ENCODE data around the gene OR7G2.
"Not testable (repeated sequence)": the region's sequence is repeated elsewhere in the genome, so short reads cannot be mapped to it uniquely, and the experiment has no call there.

Gene OR7G2

GRCh38 chr19:9075064-9075949 is 32.0 kb downstream of the OR7G2 start:
- DNase-seq (ENCODE audit: low spot score) (peak; percentile 94), FAIRE-seq (no peak)

DNA sequence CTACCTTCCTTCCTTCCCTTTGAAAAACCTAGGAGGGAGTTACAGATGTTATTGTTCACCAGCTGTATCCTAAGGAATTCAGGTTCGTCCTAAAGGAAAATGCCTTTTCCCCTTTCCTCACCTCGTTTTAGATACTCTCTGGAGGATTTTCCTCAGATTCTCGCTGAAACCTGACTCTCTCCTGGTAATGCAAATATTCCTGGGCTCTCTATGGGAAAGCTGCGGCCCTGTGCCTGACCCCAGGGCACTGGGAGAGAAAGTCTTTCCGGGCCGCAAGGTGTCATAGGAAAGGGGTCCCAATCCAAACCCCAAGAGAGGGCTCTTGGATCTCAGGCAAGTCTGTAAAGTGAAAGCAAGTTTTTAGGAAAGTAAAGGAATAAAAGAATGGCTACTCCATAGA is 33.5 kb downstream of the OR7G2 start:
- FAIRE-seq, result no peak
- DNase-seq (ENCODE audit: low spot score), result no peak

DNA sequence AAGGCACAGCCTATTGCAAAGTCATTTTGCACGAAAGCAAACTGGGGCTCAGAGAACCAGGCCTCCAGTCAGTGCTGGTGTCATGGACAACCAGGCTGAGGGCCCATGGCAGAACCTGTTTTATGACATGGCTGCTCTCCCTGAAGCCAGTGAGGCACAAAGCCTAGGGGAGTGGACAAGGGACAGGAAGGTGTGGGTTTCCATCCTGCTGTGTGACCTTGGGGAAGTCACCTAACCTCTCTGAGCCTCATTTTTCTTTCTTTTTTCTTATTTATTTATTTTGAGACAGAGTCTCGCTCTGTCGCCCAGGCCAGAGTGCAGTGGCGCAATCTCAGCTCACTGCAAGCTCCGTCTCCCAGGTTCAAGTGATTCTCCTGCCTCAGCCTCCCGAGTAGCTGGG is 35.6 kb downstream of the OR7G2 start:
- FAIRE-seq; DNase-seq (ENCODE audit: low spot score): not testable (repeated sequence)

- no peak for FAIRE-seq
- DNase-seq (ENCODE audit: low spot score), result peak; percentile 35
Observed at GRCh38 chr19:9070066-9070465, 37.2 kb downstream of the OR7G2 start.

DNA sequence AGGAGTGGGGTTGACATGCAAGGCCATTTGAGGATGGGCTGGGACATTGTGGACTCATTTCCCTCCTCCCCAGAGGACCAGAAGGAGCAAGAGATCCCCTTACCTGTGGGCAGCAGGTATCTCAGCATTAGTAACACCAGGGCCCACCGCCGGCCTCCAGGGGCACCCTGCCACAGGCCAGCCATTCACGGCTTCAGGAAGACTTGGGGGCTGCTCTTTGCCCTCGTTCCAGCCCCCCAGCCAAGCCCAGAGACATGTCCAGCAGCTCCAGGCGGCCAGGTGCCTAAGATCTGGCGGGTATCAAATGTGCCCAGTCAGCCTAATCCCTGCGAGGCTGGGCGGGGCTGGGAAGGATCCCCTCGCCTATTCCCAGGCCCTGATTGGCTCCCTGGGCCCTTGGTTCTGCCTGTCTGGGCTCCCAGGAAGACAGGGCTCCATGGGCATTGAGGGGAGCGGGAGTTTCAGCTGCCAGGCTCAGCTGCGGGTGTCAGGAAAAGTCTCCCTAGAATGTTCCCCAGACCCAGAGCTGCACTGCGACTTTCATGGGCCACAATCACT is 41.7 kb downstream of the OR7G2 start:
- FAIRE-seq (no peak), DNase-seq (ENCODE audit: low spot score) (no peak)

GRCh38 chr19:9061879-9062278 is 45.4 kb downstream of the OR7G2 start:
- no peak for FAIRE-seq
- no peak for DNase-seq (ENCODE audit: low spot score)

GRCh38 chr19:9060564-9061340 is 46.5 kb downstream of the OR7G2 start:
- no peak for FAIRE-seq

GRCh38 chr19:9058905-9059667 is 48.2 kb downstream of the OR7G2 start:
- FAIRE-seq (no peak), DNase-seq (ENCODE audit: low spot score) (no peak)

More at GRCh38 chr19:9060564-9061340, 46.5 kb downstream of the OR7G2 start:
- no peak for DNase-seq (ENCODE audit: low spot score)

DNA sequence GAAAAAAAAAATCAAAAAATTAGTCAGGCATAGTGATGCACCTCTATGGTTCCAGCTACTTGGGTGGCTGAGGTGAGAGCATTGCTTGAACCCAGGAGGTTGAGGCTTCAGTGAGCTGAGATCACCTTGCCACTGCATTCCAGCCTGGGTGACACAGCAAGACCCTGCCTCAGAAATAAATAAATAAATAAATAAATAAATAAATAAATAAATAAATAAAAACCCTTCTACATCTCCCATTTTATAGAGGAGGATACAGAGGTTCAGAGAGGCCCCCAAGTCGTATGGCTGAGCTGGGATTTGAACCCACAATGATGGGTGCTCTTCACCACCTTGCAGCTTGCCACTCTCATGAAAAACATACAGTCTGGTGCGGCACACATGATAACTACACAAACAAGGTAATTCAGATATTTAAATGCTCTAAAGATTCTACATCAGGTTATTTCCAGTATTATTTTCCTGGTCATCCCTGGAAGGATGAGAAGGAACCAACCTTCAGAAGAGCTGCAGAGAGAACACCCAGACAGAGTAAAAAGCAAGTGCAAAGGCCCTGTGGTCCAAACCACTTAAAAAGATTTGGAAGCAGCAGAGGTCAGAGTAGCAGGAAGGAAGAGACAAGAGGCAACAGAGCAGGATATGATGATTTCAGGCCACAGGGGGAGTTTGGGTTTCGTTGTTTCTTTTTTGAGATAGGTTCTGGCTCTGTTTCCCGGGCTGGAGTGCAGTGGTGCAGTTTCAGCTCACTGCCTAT is 49.6 kb downstream of the OR7G2 start:
- FAIRE-seq, result no peak
- DNase-seq (ENCODE audit: low spot score), result no peak

GRCh38 chr19:9056131-9056530 is 51.1 kb downstream of the OR7G2 start:
- not testable (repeated sequence) for DNase-seq (ENCODE audit: low spot score); FAIRE-seq

DNA sequence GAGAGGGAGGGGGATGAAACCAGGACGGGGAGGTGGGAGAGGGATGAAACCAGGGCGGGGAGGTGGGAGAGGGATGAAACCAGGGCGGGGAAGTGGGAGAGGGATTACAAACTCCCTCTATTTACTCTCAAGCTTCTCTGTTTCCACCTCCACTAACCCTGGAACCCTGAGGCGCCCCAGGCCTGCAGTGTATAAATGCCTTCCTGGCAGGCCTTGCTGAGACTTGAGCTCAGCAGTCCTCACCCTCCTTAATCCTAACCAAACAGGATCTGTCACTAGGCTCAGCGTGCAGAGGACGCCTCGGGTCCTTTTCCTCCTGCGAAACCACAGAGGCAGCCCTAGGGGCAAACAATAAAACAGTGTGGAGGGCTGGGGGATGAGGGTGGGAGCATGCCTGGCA is 52.5 kb downstream of the OR7G2 start:
- DNase-seq (ENCODE audit: low spot score) (peak; percentile 19), FAIRE-seq (no peak)

DNA sequence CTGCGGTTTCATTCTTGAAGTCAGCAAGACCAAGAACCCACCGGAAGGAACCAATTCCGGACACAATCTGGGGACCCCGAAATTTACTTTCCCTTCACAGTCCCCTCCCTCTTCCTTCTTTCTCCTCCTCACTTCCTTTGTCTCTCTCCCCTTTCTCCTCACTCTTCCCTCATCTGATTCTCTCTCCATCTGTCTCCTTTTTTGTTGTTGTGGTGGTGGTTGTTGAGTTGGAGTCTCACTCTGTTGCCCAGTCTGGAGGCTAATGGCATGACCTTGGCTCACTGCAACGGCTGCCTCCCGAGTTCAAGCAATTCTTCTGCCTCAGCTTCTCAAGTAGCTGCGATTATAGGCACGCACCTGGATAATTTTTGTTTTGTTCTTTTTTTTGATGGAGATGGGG is 53.1 kb downstream of the OR7G2 start:
- FAIRE-seq (no peak), DNase-seq (ENCODE audit: low spot score) (no peak)

DNA sequence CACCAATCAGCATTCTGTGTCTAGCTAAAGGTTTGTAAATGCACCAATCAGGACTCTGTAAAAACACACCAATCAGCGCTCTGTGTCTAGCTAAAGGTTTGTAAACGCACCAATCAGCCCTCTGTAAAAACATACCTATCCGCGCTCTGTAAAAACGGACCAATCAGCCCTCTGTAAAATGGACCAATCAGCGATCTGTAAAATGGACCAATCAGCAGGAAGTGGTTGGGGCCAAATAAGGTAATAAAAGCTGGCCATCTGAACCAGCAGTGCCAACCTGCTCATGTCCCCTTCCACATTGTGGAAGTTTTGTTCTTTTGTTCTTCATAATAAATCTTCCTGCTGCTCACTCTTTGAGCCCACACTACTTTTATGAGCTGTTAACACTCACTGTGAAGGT is 53.6 kb downstream of the OR7G2 start:
- not testable (repeated sequence) for DNase-seq (ENCODE audit: low spot score); FAIRE-seq

DNA sequence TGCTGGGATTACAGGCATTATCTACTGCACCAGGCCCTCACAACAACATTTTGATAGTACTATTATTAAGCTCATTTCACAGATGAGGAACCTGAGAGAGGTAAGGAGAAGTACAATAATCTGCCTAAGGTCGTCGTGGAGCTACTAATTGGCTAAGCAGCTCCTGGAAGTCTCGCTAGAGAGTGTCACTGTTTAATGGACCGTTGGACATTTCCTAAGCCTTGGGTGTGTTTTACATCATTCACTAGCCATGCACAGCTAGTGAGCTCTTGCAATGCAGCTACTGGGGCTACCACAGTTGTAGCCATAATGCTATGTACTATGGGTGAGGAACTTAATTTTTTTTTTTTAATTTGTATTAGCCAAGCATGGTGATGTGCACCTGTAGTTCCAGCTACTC is 54.4 kb downstream of the OR7G2 start:
- DNase-seq (ENCODE audit: low spot score), result no peak

More for the DNA sequence above, 54.4 kb downstream of the OR7G2 start:
- FAIRE-seq, result no peak

Data from urothelium cell line (cell line).